Measurements from ENCODE around the gene ACOT8. TPM values are rescaled to one million over a fixed set of nuclear protein-coding genes. Genes with fewer than 3 reads are reported as not detected.

Gene ACOT8
- total and polyA plus RNA-seq, 10 of the 15 experiments (the other 5 are each of a cell fraction or from before 2014, with no cell fraction given): 5.1 to 47.9 (median 31.8) TPM

GRCh38 chr20:45817376-45818194 lies 39.6 kb downstream of the ACOT8 start:
- H3K36me3 ChIP-seq (ENCODE audit: control insufficient read depth in 2 of 2, insufficient read depth in 2 of 2, low read length in 1 of 2): peaks cover 8 to 9% of the 10 kb centered on the region in 2 experiments
- no peak overlapping the region for H3K9ac ChIP-seq (ENCODE audit: control insufficient read depth, insufficient read depth, low read length)
- H3K27me3 ChIP-seq (replicated peaks in 1 of 2; ENCODE audit: control insufficient read depth in 2 of 2, insufficient read depth in 2 of 2, low read length in 1 of 2): no peaks in the 10 kb centered on the region; a peak in 1 of 4 replicates
- no peak overlapping the region for H2AFZ ChIP-seq (ENCODE audit: control insufficient read depth, low read depth, low read length)
- 67% methylated on average over 9 of the region's 9 CpGs for whole genome bisulfite sequencing (ENCODE audit: insufficient coverage, insufficient replicate concordance, low lambda C conversion rate, missing lambda C conversion rate)
- H3K79me2 ChIP-seq (ENCODE audit: control insufficient read depth, insufficient read depth, low read length): peaks cover 18% of the 10 kb centered on the region
- H3K4me3 ChIP-seq: no peak overlapping the region
- intact Hi-C loops (cut with micrococcal nuclease; ENCODE audit: unreplicated experiment) (no loop called here), in situ Hi-C loops (cut with MboI) (loop anchor here (25.0 kb wide), 1 partner anchor 545 kb away; no protein-coding TSS in a partner anchor)
- ChIA-PET CTCF (interaction anchor here (0.5 to 2.8 kb wide), 5 partner anchors 19 to 194 kb away, joined by 3 to 10 read pairs (median 3); no protein-coding TSS in a partner anchor), POLR2A (interaction anchor here (1.5 kb wide), 1 partner anchor 113 kb away, joined by 5 read pairs; no protein-coding TSS in a partner anchor), RAD21 (ENCODE audit: unreplicated experiment) (interaction anchor here (1.3 kb wide), 1 partner anchor 143 kb away, joined by 3 read pairs; no protein-coding TSS in a partner anchor), SMC1A (ENCODE audit: uncharacterized antibody, unreplicated experiment) (interaction anchor here (1.0 to 1.2 kb wide), 5 partner anchors 16 to 157 kb away, joined by 3 to 5 read pairs (median 3); no protein-coding TSS in a partner anchor)
- no peaks in the 10 kb centered on the region for H3K4me1 ChIP-seq (ENCODE audit: control insufficient read depth, insufficient read depth, low read length)
- FAIRE-seq (no peak), ATAC-seq (no peak; the same call in 1 of the 3 replicates), DNase-seq (ENCODE audit: low read depth, low spot score) (no peak)
- H4K20me1 ChIP-seq (ENCODE audit: control insufficient read depth, insufficient read depth): no peaks in the 10 kb centered on the region
- no peaks in the 10 kb centered on the region for H3K9me3 ChIP-seq (replicated peaks; ENCODE audit: control insufficient read depth, insufficient read depth, low read length)
- no peak overlapping the region for H3K4me2 ChIP-seq (ENCODE audit: control insufficient read depth, insufficient read depth)
- H3K27ac ChIP-seq (ENCODE audit: control insufficient read depth, insufficient read depth): no peak overlapping the region
- TF ChIP-seq POLR2AphosphoS5 (IDR thresholded peaks at IDR 0.05; ENCODE audit: low read length) (0 out of 2 replicates have a peak, but pooled peaks have one; percentile 41), PBX3 (IDR thresholded peaks at IDR 0.05; ENCODE audit: insufficient replicate concordance, low read depth, low read length) (no peak), RBBP5 (conservative IDR thresholded peaks at IDR 0.05) (no peak), STAT3 (IDR thresholded peaks at IDR 0.05; ENCODE audit: low read depth, low read length) (no peak), GATAD2B (conservative IDR thresholded peaks at IDR 0.05; ENCODE audit: low read depth) (no peak), POLR2A (IDR thresholded peaks at IDR 0.05; ENCODE audit: low read depth, low read length) (peak; percentile 48; the same call in 1 of the 2 replicates), NFYB (IDR thresholded peaks at IDR 0.05; ENCODE audit: insufficient read depth, low read depth, low read length) (no peak), ATF7 (IDR thresholded peaks at IDR 0.05; ENCODE audit: low read depth) (0 out of 2 replicates have a peak, but pooled peaks have one; percentile 35)
- BruUV-seq (replicated peaks): no TSS peak

Data from GM12878 (cell line).